ENCODE results near the gene CXCR1. TPM values are rescaled to one million over a fixed set of nuclear protein-coding genes. Genes with fewer than 3 reads are reported as not detected.

The CXCR1 gene
- total RNA-seq, 1 donor from 2014 or later = 5.3 TPM

DNA sequence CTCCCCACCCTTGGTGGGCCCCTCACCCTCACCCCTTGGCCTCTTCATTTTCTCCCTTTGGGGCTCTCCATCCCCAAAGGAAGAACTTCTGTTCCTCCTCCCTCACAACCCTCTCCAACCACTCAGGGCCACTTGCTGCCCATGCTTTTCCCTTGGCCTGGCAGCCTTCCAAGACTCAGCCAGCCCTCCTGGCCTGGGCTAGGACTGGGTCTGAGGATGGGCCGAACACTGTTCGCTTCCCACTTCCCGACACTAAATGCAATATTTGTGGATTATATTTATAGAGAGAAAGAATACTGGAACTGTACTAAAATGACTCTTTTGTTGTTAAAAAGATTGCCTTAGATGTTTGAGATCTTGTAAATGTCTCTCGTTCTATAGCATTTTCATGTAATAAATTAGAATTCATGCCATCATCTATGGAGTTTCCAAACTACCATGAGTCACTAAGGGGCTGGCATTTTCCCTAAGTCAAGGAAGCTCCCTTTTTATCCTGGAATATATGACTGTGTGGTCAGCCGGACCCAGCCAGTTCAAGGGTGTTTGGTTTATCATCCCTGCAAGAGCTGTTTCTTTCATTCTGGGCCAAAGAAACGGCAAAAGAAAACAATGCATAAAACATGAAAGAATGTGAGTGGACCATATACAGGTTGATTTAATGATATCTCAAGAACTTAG lies 37.2 kb downstream of the CXCR1 start:
- Histone ChIP-seq H3K36me3 (no peaks in the 10 kb centered on the region), H3K4me3 (no peak overlapping the region), H3K4me1 (peaks cover 13% of the 10 kb centered on the region), H3K27ac (no peak overlapping the region), H3K9me3 (no peaks in the 10 kb centered on the region), H3K27me3 (no peaks in the 10 kb centered on the region)
- TF ChIP-seq, protein P1, sequence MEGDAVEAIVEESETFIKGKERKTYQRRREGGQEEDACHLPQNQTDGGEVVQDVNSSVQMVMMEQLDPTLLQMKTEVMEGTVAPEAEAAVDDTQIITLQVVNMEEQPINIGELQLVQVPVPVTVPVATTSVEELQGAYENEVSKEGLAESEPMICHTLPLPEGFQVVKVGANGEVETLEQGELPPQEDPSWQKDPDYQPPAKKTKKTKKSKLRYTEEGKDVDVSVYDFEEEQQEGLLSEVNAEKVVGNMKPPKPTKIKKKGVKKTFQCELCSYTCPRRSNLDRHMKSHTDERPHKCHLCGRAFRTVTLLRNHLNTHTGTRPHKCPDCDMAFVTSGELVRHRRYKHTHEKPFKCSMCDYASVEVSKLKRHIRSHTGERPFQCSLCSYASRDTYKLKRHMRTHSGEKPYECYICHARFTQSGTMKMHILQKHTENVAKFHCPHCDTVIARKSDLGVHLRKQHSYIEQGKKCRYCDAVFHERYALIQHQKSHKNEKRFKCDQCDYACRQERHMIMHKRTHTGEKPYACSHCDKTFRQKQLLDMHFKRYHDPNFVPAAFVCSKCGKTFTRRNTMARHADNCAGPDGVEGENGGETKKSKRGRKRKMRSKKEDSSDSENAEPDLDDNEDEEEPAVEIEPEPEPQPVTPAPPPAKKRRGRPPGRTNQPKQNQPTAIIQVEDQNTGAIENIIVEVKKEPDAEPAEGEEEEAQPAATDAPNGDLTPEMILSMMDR (IDR thresholded peaks at IDR 0.05) = no peak
- DNase-seq (no peak), ATAC-seq (no peak)
- intact Hi-C loops (cut with DNase I) = no loop called here

DNA sequence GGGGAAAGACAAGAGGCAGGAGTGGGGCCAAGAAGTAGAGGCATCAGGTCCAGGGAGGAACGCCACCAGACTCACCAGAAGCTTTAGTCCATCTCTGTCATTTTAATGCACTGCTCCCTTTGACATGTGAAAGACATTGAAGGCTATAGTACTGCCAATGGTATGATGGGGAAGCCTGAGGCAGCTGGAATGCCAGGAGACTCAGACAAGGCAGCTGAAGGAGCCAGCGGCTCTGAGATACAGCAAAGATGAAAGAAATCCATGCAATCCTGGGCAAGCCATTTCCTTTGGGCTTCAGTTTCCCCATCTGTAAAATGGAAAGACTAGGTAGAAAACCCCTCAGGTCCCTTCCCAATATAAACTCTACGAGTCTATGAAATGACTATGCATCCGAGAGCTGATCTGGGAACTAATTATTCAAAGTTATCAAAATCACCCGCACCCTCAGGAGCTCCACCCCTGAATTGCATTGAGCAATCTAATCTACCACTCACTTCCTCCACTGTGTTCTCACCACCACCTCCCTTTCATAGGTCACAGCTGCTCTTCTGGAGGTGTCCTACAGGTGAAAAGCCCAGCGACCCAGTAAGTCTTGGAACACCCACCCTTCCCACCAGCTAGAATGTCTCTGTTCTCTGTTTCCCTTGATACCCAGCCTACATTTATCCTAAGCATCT lies 37.8 kb downstream of the CXCR1 start:
- intact Hi-C loops (cut with DNase I) = no loop called here
- TF ChIP-seq, protein P1 (IDR thresholded peaks at IDR 0.05) = no peak
- H3K4me3 ChIP-seq = no peak overlapping the region

DNA sequence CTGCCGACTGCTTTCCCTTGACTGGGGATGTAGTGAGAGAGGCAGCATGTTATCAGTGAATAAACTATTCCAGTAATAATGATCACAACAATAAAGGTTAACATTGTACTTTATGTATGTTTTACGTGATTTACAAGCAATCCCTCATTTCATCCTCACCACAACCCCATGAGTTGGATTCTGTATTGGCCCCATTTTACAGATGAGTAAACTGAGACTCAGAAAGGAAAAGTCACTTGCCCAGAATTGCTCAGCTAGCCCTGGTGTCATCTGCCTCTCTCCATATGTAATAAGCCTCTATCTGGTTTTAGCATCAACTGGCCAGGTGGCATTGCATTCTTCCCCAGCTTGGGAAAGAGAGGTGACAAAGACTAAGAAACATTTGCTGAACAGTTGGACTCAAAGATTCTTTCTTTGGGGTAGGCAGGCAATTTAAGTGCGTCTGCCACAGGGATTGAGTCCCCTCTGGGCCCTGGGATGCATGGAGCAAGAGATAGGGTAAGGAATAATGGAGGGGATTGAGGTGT lies 38.8 kb downstream of the CXCR1 start:
- no peaks in the 10 kb centered on the region for H3K36me3 ChIP-seq
- DNase-seq = no peak
- TF ChIP-seq, protein P1 (IDR thresholded peaks at IDR 0.05) = no peak
- peaks cover 15% of the 10 kb centered on the region for H3K4me1 ChIP-seq
- H3K9me3 ChIP-seq = no peaks in the 10 kb centered on the region
- no peak for ATAC-seq
- H3K27ac ChIP-seq = no peak overlapping the region
- intact Hi-C loops (cut with DNase I) = no loop called here
- H3K27me3 ChIP-seq = no peaks in the 10 kb centered on the region
- H3K4me3 ChIP-seq = no peak overlapping the region

More for the DNA sequence above, 37.8 kb downstream of the CXCR1 start:
- no peak for DNase-seq
- Histone ChIP-seq H3K27me3 (no peaks in the 10 kb centered on the region), H3K36me3 (no peaks in the 10 kb centered on the region), H3K27ac (no peak overlapping the region), H3K4me1 (peaks cover 15% of the 10 kb centered on the region), H3K9me3 (no peaks in the 10 kb centered on the region)
- ATAC-seq = peak; percentile 48

DNA sequence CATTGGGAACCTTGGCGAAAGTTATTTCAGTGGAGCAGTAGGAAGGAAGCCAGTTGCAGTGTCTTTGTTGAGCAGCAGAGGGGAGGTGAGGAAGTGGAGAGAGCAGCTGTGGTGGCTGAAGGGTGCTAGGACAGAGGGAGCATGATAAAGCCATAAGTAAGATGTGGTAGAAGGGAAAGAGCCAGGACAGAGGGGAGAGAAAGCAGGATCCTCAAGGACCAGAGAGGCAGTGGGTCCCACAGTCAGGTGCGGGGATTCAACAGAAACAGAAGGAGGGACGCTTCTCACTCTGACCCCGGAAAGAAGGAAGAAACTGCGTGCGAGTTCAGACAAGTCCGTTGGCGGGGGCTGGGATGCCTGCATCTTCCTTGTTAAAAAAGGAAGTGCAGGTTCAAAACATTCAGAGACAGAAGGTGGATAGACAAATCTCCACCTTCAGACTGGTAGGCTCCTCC lies 41.1 kb downstream of the CXCR1 start, which contains the start of gene CXCR2:
Gene CXCR2, plus strand, starts transcription at position 403 of the 455 bp plus-strand sequence. CDS start 8,774 bp downstream, outside the sequence.
- H3K9me3 ChIP-seq = no peaks in the 10 kb centered on the region
- intact Hi-C loops (cut with DNase I) = no loop called here
- TF ChIP-seq, protein P1 (IDR thresholded peaks at IDR 0.05) = no peak
- ATAC-seq = peak; percentile 81
- H3K4me1 ChIP-seq = peaks cover 15% of the 10 kb centered on the region
- H3K36me3 ChIP-seq = no peaks in the 10 kb centered on the region
- H3K4me3 ChIP-seq = no peak within 1 kb of the TSS
- DNase-seq = peak; percentile 73
- peak within 1 kb of the TSS; percentile 66 for H3K27ac ChIP-seq
- no peaks in the 10 kb centered on the region for H3K27me3 ChIP-seq

DNA sequence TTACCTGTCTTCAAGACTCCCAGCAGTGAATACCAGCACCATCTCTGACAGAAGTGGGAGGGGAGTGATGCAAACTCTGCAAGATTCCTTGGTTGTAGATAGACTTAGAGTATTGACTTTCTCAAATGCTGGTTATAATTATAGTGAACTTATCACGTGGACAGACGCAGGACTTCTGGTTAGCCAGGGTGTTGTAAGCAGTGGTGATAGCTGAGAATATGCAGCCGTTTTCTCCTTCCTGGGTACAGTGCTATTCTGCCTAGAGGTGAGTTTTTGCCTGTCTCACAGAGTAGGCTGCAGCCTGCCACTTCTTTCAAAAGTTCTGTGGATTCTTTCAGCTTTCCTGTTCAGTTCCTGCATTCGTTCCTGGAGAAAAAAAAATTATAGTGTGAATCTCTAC lies 41.7 kb downstream of the CXCR1 start:
- H3K27ac ChIP-seq = peak overlapping the region; percentile 66
- ATAC-seq (peak; percentile 65), DNase-seq (no peak)
- intact Hi-C loops (cut with DNase I) = no loop called here
- TF ChIP-seq, protein P1 (IDR thresholded peaks at IDR 0.05) = no peak
- H3K9me3 ChIP-seq = no peaks in the 10 kb centered on the region
- peaks cover 15% of the 10 kb centered on the region for H3K4me1 ChIP-seq
- no peak overlapping the region for H3K4me3 ChIP-seq
- H3K27me3 ChIP-seq = no peaks in the 10 kb centered on the region
- no peaks in the 10 kb centered on the region for H3K36me3 ChIP-seq

Measured in upper lobe of right lung (tissue), 1 donor.